SIG-M5 (cell line): ENCODE data around the gene SLC35A4.

Source experiments
- DNase-seq: peaks from one replicate; lab custom pipeline; 2025; lab: John Stamatoyannopoulos, UW

The SLC35A4 gene, protein sequence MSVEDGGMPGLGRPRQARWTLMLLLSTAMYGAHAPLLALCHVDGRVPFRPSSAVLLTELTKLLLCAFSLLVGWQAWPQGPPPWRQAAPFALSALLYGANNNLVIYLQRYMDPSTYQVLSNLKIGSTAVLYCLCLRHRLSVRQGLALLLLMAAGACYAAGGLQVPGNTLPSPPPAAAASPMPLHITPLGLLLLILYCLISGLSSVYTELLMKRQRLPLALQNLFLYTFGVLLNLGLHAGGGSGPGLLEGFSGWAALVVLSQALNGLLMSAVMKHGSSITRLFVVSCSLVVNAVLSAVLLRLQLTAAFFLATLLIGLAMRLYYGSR

GRCh38 chr5:140564196-140565023, at the start of gene SLC35A4, which contains the start of gene APBB3:
TSS of gene SLC35A4 (plus strand) at chr5:140564828. CDS start at chr5:140567170, 2,342 bp downstream.
TSS of gene APBB3 (minus strand) at chr5:140564598. CDS start at chr5:140564245, 353 bp downstream.
- DNase-seq, result peak; percentile 93

DNA sequence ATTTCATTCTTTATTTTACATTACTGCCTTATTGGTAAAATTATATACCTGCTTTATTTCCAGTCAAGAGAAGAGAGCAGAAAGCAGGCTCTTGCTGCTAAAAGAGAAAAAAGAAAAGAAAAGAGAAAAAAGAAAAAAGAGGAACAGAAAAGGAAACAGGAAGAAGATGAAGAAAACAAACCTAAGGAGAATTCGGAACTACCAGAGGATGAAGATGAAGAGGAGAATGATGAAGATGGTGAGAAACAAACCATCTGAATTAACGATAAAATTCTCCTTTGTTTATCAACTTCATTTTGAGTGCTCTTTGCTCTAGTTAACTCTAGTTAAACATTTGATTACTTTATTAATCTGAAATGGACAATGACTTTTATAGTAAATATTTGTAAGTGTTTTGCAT, 40.6 kb upstream of the SLC35A4 start:
- DNase-seq, result no peak

- no peak for DNase-seq
Observed at GRCh38 chr5:140540227-140540626, 24.4 kb upstream of the SLC35A4 start.

GRCh38 chr5:140542972-140543371, 21.7 kb upstream of the SLC35A4 start:
- no peak for DNase-seq

DNA sequence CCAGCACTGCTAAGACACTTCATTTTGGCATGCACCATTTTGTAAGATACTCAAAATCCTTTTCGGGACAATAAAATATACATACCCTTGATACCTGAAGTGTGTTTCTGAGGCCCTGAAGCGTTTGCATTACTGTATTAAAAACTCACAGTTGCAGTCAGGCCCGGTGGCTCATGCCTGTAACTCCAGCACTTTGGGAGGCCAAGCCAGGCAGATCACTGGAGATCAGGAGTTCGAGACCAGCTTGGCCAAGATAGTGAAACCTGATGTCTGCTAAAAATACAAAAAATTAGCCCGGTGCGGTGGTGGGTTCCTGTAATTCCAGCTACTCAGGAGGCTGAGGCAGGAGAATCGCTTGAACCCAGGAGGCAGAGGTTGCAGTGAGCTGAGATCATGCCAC, 19.6 kb upstream of the SLC35A4 start:
- DNase-seq, result no peak

DNA sequence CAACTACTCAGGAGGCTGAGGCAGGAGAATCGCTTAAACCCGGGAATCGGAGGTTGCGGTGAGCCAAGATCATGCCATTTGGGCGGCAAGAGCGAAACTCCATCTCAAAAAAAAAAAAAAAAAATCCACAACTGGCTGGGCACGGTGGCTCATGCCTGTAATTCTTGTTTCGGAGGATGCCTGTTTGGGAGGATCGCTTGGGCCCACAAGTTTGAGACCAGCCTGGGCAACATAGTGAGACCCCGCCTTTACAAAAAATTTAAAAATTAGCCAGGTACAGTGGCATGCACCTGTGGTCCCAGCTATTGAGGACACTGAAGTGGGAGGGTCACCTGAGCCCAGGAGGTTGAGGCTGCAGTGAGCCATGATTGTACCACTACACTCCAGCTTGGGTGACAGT, 19.0 kb upstream of the SLC35A4 start:
- no peak for DNase-seq

GRCh38 chr5:140546851-140547507, 17.6 kb upstream of the SLC35A4 start:
- no peak for DNase-seq

- DNase-seq, result peak; percentile 56
Observed at GRCh38 chr5:140547508-140548299, 16.9 kb upstream of the SLC35A4 start, which contains the start of gene EIF4EBP3. TSS of gene EIF4EBP3 (plus strand) at chr5:140547662. CDS start at chr5:140547738, 76 bp downstream.

- no peak for DNase-seq
Observed at GRCh38 chr5:140548300-140548688, 16.3 kb upstream of the SLC35A4 start.

- DNase-seq, result no peak
Observed at GRCh38 chr5:140548791-140549190, 15.8 kb upstream of the SLC35A4 start.

DNA sequence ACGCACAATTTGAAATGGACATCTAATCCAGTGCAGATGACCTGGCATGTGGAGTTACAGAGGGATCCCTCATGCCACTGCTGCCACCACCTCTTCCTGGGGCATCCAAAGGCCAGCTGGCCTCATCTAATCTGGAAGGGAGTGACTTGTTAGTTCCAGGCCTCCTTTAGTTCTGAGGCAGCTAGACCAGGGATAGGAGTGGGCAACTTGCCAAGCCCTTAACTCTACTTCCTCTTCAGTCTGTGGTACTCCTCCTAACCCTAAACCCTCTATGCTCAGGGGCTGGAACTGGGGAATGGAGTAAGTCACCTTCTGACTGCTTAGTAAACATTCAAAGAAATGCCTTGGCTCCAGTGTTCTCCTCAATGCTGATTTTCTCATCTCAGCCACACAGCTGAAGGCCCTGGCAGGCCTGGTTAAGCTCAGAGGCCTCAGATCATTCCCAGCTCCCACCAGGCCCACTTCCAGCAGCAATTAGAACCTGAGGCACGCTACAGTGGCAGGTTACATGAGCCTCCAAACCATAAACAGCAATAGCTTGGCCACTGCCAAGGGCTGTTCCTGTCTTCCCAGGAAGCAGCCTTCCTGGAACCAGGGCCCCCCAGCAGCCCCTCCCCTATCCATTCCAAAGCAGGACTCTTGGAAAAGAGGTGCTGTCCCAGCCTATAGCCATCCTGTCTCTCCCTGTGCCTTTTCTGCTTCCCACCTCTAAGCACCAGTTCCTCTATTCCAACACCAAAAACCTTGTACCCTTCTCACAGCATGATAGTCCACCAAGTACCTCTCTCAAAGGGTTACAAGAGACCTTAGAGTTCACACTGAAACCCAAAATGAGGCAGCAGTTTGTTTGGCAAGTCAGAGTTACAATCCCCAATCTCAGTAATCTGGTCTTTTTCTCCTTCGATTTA, 15.1 kb upstream of the SLC35A4 start:
- DNase-seq, result peak; percentile 57

DNA sequence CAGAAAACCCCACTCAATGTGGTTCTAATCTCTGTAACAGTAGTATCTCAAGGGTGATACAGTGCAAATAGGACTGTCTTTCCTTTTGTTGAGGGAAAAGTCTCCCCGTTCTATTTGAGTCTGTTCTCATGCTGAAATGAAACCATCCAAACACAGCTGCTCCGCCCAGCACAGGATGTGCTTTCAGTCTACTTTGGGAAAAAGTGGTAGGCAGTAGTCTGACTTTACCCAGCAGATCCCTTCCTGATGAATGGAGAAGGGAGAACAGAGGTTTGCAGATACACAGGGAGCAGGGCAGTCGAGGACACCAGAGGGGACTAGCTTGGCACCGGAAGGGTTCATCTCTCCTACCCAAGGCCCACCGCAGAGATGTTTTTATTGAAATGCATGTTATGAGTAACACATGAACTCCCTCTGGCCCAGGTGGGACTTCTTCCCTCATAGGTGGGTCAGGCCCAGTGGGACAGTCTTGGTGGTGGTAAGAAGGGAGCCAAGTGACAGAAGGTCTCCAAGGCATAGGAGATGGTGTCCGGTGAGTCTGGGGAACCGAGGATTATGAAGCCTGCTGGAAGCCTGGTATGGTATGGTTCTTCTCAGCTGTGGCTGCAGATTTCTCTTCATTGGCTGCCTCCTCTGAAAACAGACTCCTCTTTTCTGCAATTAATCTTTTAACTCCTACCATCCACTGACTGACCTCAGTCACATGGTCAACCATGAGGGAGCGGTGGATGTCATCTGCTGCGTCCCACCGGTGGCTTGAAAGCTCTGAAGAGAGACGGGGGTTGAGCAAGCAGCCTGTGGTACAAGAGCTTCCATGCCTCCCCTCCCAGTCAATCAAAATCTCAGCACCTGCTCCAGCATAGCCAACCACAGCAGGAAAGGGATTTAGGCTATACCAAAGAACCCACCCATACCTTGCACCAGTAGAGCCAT, 14.2 kb upstream of the SLC35A4 start:
- DNase-seq, result no peak

GRCh38 chr5:140551872-140552271, 12.8 kb upstream of the SLC35A4 start:
- no peak for DNase-seq

DNA sequence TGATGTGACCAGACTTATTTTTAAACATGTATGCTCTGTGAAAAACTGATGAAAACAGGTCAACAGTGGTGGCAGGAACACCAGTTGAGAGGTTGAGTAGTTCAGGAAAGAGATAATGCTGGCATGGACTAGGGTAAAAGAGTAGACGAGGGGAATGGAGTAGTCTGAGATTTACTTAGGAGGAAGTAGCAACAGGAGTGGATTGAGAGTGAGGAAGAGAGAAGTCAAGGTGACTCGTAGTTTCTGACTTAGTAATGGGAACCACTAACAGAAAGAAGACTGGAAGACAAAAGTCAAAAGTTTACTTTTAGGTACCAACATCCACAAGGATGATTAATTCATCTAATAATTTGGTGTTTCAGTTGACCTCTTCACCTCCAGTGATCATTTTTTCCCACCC, 11.0 kb upstream of the SLC35A4 start:
- peak; percentile 54 for DNase-seq

DNA sequence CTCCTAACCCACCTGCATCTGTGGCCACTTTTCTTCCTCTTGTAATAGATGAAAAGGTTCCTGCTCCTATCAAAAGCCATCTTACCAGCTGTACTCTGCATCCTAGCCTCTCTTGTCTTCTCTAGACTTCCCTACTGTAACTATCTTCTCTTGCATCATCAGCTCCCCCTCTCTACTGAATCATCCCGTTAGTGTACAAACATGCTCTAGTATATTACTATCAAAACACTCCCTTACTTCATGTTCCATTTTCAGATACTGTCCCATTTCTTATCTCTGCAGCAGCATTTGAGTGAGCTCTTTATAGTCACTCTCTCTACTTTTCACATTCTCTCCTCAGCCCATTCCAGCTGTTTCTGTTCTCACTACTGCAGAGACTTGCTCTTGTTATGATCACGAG, 10.2 kb upstream of the SLC35A4 start:
- no peak for DNase-seq

DNA sequence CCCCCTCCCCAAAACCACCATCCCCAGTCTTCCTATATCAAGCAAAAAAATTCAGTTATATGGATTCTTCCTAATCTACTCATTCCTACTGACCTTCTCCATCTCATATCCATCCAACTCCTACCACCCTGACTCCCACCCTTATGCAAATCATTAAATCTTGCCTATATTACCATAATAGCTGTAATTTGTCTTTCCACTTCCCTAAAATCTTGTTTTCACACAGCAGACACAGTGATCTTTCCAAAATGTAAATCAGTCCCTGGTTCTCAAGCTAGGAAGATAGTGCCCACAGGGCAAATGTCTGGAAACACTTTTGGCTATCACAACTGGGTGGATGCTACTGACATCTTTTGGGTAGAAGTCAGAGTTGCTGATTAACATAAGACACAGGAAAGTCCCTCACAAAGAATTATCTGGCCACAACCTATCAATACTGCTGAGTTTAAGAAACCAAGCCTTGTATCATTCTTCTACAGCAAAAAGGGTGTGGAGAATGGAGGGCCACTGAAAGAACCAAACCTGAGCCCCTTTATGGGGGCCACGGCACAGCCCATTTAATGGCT, 8.8 kb upstream of the SLC35A4 start:
- DNase-seq, result no peak

GRCh38 chr5:140556438-140556837, 8.2 kb upstream of the SLC35A4 start:
- peak; percentile 49 for DNase-seq

DNA sequence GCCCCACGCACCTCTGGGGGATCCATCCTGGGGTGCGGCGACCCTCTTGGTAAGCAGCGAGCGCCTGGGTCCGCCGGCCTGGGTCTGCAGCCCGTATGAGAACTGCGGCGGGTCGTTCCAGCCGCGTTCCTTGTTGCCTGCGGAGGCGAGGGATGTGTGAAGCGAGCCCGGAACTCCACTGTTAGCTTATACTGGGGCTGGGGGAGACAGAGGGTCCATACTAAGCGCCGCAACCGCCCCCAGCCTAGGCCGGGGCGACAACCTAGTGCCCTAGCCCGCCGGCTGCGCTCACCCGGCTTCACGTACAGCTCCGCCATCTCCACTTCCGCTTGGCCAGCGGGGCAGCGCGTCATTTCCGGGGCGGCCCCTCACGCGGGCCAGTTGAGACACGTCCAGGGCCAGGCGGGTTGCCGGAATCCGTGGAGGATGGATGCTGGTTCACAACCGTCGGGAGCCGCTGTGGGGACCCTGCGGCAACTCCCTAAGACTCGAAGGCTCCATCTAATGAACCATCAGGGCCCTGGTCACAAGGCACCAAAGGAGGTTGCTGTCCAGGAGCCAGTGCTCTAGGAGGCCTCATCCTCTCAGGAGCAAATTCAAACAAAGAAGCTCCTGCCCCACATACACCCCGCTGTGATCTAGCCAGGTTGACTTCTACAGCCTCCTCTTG, 7.4 kb upstream of the SLC35A4 start, which contains the start of gene SRA1:
TSS of gene SRA1 (minus strand) at position 338 of the 670 bp plus-strand sequence. CDS start at position 317, 21 bp downstream.
- no peak for DNase-seq
